HG02840 (cell line): ENCODE measurements around the gene SOBP.
"Not testable (repeated sequence)": the region's sequence is repeated elsewhere in the genome, so short reads cannot be mapped to it uniquely, and the experiment has no call there.

Experiments used
- ATAC-seq: cut with Tn5 transposase; IDR thresholded peaks from one replicate; pipeline ENCODE4 v1.9.1; 2021; ENCODE audit warnings: mild to moderate bottlenecking, moderate library complexity, moderate number of reproducible peaks; ENCODE audit not compliant: unreplicated experiment, low FRiP score

Gene SOBP

DNA sequence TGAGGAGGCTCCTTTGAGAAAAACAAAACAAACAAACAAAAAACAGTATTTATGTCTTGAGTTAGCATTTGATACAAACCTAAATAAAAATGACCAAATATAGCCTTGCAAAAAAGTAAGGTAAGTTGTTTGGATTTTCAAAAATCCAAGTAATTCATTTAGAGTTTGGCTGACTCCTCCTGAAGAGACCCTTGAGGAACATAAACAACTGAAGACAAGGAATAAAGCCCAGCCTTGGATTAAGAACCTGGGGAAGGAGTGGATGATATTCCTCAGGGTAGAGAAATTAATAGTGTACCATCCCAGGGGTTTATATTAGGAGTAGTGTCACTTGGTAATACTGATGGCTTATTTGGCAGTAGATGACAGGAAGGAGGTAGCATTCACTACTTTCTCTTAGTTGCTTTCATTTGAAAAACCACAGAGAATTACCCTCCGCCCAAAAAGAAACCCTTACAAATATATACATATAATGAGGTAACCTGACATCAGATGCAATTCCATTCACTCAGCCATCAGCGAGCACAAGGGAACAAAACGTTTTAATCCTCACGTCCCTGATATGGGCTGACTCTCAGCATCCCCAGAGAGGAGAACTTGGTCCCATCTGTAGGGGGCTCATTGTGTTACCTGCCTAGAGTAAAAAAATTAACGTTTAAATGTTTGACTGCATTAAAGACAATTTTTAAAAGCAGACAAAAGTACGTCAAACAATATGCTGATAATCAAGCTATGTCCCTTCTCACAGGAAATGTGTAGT, 57.0 kb downstream of the SOBP start:
- no peak for ATAC-seq

DNA sequence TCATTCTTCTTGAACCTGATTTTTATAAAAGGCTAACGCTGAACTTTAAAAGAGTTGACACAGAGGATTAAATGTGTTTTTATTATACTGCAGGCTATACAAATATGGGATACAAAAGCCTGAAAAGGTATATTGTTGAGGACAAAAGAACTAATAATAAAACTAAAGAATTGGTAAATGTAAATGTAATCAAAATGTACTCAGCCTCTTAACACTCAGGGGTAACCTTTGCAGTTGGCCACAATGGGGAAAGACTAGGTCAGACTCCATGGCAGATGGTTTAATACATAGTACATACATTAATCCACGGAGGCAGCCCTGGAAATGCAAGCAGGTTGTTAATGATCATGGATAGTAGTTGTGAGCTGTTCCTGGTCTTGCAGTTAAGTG, 57.5 kb downstream of the SOBP start:
- ATAC-seq, result no peak

DNA sequence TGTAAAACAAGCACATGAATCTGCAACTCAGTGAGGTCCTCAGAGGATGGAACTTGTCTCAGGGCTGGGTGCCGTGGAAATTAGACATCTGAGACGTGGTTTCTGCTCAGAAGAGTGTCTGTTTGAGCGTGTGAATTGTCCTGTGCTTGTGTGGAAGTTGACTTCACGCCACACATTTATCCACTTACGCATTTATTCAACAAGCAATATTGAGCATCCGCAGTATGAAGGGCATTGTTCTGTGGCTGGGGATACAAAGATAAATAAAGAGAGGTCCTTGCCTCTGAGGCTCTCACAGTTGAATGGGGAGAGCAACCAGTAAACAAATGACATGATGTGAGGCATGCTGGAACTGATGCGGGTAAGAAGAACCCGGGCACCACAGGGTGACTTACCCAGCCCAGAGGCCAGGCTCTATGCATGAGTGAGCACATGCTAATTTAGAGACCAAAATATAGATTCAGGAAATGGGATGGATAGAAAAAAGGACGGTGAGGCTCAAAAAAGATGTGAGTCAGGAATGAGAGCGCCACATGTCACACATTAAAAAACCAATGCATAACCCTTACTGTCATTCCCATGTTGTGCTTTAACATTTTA, 60.4 kb downstream of the SOBP start:
- ATAC-seq, result no peak

DNA sequence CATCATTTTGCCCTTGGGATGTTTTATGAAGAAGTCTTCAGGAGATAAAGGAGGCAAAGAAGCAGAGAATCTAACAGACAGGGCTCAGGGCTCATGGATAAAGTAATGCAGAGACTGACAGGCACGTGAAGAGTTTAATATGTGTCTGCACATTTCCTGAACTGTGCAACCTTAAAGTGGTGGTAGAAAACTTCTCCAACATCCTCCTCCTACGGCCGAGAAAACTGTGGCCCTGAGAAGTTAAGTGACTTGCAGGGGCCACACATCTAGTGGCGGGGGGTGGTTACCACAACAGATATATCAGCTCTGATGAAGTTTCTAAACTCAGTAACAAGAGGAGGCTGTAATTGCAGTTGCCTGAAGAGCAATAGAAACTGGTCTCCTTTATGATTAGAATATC, 61.0 kb downstream of the SOBP start:
- ATAC-seq, result no peak

GRCh38 chr6:107553121-107553520, 63.2 kb downstream of the SOBP start:
- not testable (repeated sequence) for ATAC-seq

DNA sequence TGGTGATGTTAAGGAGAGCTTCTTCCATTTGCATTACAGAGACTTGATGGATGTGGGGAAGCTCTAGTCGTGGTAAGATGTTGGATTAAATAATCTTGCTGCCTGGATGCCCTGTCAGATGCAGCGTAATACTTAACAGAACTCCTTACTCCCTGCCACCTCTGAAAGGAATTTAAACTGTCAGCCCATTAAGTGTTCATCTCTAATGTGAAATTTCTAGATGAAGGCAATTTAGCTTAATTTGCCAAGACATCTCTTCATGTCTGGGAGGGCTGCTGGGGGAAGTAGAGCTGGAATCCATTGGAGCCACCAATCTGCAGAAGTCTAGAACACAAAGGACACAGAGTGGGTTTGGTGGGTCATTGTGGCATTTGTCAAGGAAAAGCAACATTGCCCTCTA, 64.4 kb downstream of the SOBP start:
- no peak for ATAC-seq

GRCh38 chr6:107554918-107555317, 65.0 kb downstream of the SOBP start:
- no peak for ATAC-seq

DNA sequence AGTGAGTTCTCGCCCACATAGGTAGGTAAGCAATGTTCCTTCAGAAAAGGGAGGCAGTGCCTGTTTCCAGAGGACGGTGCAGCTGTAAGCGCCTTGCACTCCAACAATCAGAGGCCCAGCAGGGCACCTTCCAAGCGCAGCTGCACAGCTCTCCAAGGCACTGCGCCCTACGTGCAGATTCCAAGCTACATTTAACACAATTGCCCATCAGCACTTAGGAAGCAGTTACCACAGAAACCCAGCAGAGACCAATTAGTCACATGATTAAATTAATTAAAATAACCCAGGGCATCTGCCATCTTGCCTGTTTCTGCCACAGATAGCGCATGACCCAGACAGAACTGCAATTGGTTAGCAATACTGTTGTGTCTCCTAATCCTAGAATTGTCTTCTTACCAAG, 65.5 kb downstream of the SOBP start:
- no peak for ATAC-seq

- no peak for ATAC-seq
Observed at GRCh38 chr6:107556082-107556481, 66.2 kb downstream of the SOBP start.

DNA sequence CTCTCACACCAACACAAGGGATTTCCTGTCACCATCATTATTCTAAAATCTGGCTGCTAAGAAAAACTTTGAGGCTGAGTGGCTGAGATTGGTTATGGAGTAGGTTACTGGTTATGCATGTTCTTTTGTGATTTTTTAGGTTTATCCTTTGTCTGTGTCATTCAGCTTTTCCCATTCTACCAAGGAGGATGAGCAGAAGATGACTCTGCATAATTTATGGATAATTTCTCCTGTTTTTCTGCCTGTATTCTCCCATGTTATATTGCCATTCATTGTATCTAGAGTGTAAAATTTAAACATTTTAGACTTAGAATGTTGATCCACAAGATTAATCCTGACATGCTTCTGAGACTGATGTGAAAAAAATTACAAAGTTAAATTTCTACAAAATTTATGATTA, 67.8 kb downstream of the SOBP start:
- ATAC-seq, result no peak

GRCh38 chr6:107560657-107561056, 70.7 kb downstream of the SOBP start:
- no peak for ATAC-seq

- ATAC-seq, result no peak
Observed at GRCh38 chr6:107561306-107561705, 71.4 kb downstream of the SOBP start.

DNA sequence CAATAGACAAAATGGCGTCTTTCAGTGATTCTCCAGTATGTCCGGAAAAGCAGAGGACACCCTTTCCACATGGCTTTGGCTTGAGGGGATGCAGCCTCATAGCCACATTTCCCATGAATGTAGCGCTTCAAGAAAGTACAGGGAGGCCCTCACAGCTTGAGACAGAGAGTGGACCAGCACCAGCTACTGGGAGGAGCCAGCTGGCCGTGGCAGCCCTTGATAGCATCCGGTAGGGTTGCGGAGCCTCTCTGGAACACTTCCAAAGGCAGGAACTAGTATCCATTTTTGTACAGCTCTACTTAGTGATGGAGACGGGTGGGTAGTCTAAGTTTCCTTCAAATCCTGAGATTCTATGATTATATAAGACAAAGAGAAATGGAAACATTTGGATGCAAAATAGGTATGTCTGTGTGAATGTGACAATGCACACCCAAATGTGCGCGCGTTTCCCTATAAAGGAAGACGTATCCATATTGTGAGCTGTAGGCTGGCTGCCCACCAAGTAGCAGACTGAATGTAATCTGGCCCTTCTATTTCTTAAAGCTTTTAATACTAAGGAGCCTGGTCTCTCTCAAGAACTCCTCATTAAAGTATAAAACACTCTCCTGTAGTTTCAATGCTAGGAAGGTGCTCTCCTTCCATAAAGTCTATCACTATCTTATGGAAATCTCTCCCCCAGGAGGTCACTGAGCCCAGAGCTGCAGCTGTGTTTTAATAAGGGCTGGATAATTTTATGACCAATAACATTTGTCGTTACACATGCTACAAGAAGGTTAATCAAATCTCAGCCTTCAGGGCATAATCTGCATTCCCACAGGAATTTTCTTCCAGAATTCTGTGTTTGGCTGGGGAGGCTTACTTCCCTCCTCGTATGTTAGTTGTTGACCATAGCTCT, 74.0 kb downstream of the SOBP start:
- no peak for ATAC-seq

DNA sequence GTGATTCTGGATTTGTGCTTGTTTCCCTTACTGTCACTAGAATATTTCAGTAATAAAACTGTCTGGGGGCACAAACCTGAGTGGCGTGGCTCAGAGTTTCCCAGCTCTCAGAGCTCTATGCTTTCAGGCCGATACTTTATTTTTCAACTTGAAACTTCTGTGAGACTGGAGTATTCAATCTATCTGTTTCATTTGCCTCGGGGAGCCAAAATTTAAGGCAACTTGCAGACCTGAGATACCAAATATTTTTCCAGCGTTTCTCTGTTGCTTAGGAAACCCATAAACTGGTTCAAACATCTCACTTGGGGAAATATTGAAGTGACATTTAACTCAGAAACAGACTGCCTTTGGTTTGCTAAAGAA, 74.7 kb downstream of the SOBP start:
- ATAC-seq, result no peak

DNA sequence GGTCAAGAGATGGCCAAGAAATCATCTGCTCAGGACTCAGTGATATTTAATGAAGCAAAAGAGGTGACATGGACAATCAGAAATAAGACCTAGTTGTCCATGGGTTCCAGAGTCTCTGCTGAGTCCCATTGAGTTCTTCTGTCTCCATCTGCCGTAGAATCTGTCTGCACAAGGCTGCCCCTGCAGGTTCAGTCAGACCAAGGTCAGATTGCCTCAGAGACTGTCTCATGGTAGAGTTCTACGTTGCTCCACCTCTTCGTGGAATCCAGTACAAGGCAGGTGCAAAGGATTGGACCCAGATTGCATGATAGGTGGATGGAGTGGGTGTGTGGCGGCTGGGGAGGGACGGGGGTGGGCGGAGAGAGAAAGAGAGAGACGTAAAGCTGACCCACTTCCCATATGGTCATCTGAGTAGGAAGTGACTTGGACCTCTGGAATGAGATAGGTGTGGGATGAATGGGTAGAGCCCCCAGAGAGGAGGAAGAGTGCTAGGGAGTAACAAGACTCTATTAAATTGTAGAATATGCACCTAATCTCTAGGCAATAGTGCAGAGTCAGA, 75.3 kb downstream of the SOBP start:
- ATAC-seq, result no peak

- no peak for ATAC-seq
Observed at GRCh38 chr6:107567643-107568042, 77.7 kb downstream of the SOBP start.

DNA sequence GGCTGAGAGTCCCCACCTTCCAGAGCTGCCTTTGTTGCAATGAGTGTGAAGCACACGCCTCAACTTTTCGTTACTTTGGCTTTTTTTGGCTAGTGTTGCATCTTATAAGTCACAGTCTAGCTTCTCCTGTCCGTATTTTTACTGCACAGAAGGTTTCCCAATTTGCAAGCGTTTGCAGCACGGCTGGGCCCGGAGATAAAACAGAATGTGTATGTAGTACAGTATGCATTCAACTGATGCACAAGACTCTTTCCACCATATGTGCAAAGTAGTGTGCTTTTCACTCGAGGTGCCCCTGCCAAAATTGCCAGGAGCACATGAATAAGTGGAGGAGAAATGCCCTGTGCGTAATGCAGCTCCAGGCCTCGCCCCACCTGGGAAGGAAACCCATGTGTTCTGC, 79.6 kb downstream of the SOBP start:
- no peak for ATAC-seq

- no peak for ATAC-seq
Observed at GRCh38 chr6:107571354-107571753, 81.4 kb downstream of the SOBP start.

DNA sequence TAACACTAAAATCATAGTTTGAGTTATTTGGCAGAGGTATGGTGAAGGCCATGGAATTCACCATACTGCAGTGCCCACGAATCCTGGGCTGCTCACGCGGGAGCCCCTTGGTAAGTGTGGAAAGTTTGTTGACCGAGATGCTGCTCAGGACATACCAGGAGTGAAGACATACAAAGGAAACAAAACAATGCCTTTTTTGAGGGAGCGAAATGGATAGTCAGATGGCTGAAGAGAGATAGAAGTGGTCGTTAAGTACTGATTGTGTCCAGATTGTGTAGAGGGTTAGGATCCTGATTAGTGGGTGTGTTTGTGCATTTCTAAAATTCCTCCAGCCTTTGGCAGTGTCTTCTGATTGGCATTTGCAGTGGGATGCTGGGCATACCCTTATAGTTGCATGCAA, 83.0 kb downstream of the SOBP start:
- ATAC-seq, result no peak

- no peak for ATAC-seq
Observed at GRCh38 chr6:107574856-107575255, 84.9 kb downstream of the SOBP start.

GRCh38 chr6:107576852-107577251, 86.9 kb downstream of the SOBP start:
- no peak for ATAC-seq
